GM19438 (cell line): ENCODE results near the gene TSC22D2.

Experiments
- ATAC-seq: cut with Tn5 transposase; IDR thresholded peaks from one replicate; pipeline ENCODE4 v1.9.1; 2021; ENCODE audit warnings: low read depth; ENCODE audit not compliant: unreplicated experiment

Gene TSC22D2

DNA sequence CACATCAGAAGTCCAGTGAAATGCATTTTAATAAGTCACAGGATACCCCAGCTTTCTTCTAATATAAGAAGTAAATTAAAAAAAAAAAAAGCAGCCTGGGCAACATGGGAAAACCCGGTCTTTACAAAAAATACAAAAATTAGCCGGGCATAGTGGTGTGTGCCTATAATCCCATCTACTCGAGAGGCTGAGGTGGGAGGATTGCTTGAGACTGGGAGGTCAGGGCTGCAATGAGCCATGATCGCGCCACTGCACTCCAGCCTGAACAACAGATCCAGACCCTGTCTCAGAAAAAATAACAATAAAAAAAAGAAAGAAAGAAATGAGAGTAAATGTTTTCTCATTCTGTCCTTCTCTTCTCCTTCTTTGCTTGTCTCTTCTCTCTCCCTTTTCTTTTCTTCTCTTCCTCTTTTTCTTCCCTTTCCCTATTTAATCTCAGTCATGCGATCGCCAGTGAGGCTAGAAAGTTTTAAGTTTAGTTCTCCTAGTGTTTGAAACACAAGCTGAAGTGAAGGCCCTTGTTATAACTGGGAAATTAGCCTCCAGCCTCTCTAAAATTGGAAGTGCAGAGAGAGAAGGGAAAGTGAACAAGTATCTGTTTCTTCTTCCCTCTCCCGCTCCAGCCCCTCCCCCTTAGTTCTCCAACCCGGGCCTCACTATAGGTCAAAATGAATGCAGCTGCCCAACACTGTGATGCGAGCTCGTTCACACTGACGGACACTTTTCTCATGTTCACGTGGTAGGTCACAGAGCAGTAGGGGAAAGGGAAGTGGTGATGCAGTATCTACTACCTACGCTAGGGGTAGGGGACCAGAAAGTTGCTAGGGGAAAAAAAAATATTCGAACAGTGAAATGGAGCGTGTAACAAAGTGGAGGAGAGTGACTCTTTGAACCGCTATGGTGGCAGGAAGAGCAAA, 23.5 kb upstream of the TSC22D2 start:
- ATAC-seq, result peak; percentile 98

DNA sequence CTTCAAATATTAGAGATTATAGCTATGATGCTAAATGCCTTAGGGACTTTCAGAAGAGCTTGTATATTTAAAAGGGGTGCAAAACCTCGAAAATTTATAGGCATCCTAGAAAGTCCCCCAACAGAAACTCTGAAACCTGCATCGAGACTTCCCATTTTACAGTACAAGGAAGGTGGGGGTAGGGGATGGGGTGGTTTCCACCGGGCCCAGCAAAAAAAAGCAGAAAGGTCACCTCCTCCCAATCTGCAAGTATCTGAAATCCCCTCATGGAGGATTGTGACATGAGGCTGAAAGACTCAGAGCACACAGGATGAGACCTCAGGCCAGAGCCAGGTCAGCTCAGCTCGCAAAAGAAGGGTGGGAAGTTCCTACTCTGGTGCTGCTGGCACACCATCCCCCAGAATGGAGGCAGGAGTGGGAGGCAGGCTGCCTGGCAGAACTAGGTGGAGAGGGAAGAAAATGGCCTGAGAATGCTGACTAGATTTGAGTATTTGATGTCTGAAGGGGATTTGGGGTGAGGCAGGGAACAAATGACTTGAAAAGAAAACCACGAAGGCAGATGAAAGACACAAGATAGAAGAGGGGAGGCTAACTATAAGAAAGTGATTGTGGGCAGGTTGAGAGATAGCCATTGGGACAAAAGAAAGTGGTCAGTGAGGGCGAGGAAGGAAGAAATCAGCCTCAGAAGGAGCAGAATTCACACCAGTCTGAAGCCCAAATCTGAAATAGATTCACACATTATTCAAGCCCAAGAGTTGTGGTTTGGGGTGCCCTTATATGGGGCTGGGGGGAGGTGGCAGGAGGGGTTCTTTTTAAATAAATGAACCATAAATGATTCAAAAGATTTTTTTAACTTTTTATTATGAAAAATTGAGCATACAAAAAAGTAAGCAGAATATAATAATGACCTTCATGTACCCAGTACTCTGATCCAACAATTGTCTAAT, 22.5 kb upstream of the TSC22D2 start:
- ATAC-seq, result peak; percentile 30

DNA sequence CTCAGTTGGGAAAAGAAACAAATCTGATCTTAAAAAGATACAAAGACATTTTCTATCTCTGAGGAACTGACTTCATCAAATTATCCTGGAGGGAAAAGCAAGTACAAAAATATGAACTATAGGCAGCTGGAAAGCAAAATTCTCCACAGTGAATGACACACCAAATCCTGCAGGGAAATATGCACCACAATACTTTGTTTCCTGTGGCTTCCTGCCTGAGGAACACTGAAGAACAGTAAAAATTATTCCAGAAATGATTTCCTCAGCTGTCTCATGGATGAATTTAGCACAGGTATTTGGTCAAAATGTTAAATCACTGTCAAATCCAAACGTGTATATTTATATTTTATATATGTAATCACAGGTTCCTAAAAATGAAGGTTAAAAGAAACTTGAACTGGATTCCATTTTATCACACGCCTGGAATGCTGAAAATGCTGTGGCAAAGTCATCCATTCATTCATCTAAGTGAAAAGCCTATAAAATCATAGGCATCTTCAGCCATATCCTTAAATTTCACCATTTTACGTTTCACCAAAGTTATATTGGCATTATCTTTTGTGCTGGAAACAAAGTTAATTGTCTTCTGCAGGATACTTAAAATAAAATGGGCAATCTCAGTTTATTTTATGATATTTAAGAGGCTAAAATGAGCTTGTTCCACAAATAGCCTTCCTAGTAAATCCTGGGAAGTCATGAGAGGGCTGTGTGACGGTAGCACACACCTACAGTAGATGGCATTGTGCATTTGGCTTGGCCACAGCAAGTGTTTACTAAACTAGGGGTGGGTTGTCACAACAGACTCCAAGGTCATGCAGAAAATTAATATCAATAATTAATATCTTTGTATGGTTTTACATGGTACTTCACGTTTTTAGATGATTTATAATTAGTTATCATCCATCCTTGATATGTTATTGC, 19.3 kb upstream of the TSC22D2 start:
- no peak for ATAC-seq

- ATAC-seq, result no peak
These were observed 18.0 kb upstream of the TSC22D2 start for GRCh38 chr3:150390087-150390486.

GRCh38 chr3:150391161-150391560, 16.9 kb upstream of the TSC22D2 start:
- no peak for ATAC-seq

- no peak for ATAC-seq
These were observed 14.4 kb upstream of the TSC22D2 start for GRCh38 chr3:150393745-150394144.

DNA sequence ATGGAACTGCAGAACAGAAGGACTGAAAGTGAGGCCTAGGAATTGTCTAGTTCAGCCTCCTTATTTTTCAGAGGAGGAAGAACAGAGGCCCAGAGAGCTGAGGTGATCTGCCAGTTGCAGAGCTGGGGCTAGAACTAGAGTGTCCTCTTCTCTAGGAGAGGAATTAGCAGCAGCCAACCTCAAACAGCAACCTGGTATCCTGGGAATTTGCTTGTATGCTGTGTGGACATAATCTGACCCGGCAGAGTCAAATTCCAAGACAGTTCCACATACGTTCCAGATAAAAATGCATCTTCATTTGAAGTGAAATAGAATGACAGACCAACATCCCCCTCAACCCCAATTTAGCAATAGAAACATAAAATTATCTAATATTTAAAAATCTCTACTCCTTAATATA, 13.5 kb upstream of the TSC22D2 start:
- ATAC-seq, result no peak

- ATAC-seq, result no peak
These were observed 11.6 kb upstream of the TSC22D2 start for GRCh38 chr3:150396491-150396890.

DNA sequence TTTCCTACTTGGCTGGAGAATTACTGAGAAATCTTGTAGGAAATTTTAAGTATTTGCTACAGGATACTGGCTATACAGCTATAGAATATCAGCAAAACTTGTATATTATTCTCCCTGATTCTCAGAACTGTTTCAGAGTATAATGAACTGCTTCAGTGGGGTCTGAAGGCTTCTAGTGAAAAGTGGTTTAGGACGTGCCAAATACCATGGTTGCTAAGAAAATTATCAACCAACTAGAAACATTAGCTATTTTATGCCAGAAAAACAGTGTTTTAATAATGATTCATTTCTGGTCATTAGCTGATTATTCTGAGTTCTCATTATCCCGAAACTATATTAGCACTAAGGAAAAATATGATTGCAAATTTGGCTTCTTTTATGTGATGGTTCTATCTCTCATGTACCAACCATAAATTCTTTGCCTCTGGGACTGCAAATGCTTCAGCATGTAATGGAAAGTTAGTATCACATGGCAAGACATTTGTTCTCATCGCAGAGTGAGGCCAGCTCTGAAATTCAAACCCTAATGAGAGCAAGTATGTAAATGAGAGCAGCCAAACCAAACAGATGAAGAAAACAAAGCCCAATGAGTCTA, 11.0 kb upstream of the TSC22D2 start:
- no peak for ATAC-seq

DNA sequence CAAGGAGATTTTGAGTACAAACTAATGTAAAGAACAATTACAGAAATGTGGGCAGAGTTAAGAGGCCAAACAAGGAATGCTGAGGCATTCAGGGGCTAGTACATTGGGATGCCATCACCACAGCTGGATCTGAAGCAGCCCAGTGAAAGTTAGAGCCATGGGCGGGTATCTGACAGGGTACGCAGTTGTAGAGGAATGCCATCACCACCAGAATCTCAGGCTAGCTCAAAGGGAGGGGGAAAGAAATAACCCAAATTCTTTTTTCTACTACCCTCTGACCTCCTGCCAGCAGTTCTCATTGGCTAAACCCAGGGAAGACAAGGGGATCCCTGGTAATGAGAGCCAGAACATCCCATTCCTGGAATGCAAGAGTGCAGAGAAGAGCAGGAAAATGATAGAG, 9.0 kb upstream of the TSC22D2 start:
- ATAC-seq, result no peak

- ATAC-seq, result no peak
These were observed 6.8 kb upstream of the TSC22D2 start for GRCh38 chr3:150401285-150401684.

DNA sequence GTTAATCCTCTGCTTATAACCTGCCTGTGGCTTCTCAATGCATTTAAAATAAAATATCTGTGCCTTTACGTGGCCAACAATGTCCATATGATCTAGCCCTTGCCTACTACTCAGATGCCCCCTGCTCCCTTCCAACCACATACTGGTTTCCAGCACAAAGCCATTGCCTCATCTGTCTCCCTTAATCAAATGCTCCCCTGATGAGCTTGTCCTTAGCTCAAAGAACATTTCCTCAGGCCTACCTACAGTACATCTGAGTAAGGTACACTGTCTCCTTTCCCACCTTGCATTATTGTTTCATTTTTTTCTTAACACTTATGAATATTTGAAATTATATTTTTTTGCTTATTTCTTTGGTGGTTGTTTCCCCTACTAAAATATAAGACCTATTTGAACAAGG, 5.9 kb upstream of the TSC22D2 start:
- ATAC-seq, result no peak

- no peak for ATAC-seq
These were observed 4.1 kb upstream of the TSC22D2 start for GRCh38 chr3:150404023-150404422.

- no peak for ATAC-seq
These were observed 869 bp upstream of the TSC22D2 start for GRCh38 chr3:150407051-150407807.

DNA sequence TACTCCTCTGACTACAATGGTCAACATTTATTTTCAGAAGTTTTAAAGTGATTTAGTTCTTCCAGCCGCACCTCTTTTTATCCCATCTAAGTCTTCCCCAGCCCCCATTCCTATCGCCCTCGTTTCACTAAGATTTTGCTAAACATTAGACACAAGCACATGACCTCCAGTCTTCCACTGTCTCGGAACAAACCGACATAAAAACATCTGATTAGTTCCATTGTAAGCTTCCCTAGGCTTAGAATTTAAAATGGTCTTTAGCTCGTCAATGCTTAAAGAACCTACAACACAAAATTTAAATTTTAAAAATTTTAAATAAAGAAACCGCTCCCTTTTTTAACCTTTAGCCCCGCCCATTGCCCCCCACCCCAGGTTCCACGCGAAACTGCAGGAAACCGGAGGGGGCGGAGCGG, 284 bp upstream of the TSC22D2 start:
- ATAC-seq, result no peak

- no peak for ATAC-seq
These were observed 1.0 kb downstream of the TSC22D2 start for GRCh38 chr3:150409125-150409511.

GRCh38 chr3:150409512-150410310, 1.6 kb downstream of the TSC22D2 start:
- ATAC-seq, result peak; percentile 34

DNA sequence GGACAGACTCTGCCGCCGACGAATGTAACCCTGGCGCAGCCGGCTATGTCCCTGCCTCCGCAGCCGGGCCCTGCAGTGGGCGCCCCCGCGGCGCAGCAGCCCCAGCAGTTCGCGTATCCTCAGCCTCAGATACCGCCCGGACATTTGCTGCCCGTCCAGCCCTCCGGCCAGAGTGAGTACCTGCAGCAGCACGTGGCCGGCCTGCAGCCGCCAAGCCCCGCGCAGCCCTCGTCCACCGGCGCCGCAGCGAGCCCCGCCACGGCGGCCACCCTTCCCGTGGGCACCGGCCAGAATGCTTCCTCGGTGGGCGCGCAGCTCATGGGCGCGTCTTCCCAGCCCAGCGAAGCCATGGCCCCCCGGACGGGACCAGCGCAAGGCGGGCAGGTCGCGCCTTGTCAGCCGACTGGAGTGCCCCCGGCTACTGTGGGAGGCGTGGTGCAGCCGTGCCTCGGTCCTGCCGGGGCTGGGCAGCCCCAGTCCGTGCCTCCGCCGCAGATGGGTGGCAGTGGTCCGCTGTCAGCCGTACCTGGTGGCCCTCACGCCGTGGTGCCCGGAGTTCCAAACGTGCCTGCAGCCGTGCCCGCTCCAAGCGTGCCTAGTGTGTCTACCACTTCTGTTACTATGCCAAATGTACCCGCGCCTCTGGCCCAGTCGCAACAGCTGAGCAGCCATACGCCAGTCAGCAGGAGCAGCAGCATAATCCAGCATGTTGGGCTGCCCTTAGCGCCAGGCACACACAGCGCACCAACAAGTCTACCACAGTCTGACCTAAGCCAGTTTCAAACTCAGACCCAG, 2.4 kb downstream of the TSC22D2 start:
- ATAC-seq, result peak; percentile 2
